Central memory CD8-positive, alpha-beta T cell (primary cell): ENCODE results near the gene CGREF1.
"Not testable (repeated sequence)": the region's sequence is repeated elsewhere in the genome, so short reads cannot be mapped to it uniquely, and the experiment has no call there.

Experiments
- ATAC-seq: fragments of 150-1000 bp; cut with Tn5 transposase; replicated peaks from 2 replicates; pipeline ENCODE4 v1.10.0; 2022; ENCODE audit warnings: mild to moderate bottlenecking, moderate FRiP score, moderate number of reproducible peaks; ENCODE audit not compliant: poor library complexity, severe bottlenecking; ENCODE audit errors: extremely low read depth
- DNase-seq, 2 donors: peaks; one replicate each; pipeline ENCODE4 v3.0.0; 2021; ENCODE audit warnings: low spot score in 2 of 2
- H3K27ac Mint-ChIP-seq: one replicate; pipeline ENCODE4 v1.8.0; 2022; ENCODE audit warnings: low read depth, mild to moderate bottlenecking, moderate library complexity, mixed read lengths
- H3K27me3 Mint-ChIP-seq: one replicate; pipeline ENCODE4 v1.8.0; 2022; ENCODE audit warnings: mixed read lengths
- H3K36me3 Mint-ChIP-seq: one replicate; pipeline ENCODE4 v1.8.0; 2022; ENCODE audit warnings: mild to moderate bottlenecking, moderate library complexity, mixed read lengths; ENCODE audit not compliant: insufficient read depth
- H3K4me1 Mint-ChIP-seq: one replicate; pipeline ENCODE4 v1.8.0; 2022; ENCODE audit warnings: mixed read lengths
- H3K4me3 Mint-ChIP-seq: one replicate; pipeline ENCODE4 v1.8.0; 2022; ENCODE audit warnings: mild to moderate bottlenecking, moderate library complexity, mixed read lengths
- H3K9me3 Mint-ChIP-seq: one replicate; pipeline ENCODE4 v1.8.0; 2022; ENCODE audit warnings: mixed read lengths

CGREF1 gene

GRCh38 chr2:27079233-27080139 is 39.4 kb downstream of the CGREF1 start:
- H3K36me3 Mint-ChIP-seq, result peaks cover 10% of the 10 kb centered on the region
- no peak for ATAC-seq
- no peak overlapping the region for H3K4me3 Mint-ChIP-seq
- no peaks in the 10 kb centered on the region for H3K9me3 Mint-ChIP-seq
- no peak for DNase-seq
- H3K27me3 Mint-ChIP-seq, result no peaks in the 10 kb centered on the region
- H3K4me1 Mint-ChIP-seq, result peaks cover 36% of the 10 kb centered on the region
- H3K27ac Mint-ChIP-seq, result peak overlapping the region; percentile 65

DNA sequence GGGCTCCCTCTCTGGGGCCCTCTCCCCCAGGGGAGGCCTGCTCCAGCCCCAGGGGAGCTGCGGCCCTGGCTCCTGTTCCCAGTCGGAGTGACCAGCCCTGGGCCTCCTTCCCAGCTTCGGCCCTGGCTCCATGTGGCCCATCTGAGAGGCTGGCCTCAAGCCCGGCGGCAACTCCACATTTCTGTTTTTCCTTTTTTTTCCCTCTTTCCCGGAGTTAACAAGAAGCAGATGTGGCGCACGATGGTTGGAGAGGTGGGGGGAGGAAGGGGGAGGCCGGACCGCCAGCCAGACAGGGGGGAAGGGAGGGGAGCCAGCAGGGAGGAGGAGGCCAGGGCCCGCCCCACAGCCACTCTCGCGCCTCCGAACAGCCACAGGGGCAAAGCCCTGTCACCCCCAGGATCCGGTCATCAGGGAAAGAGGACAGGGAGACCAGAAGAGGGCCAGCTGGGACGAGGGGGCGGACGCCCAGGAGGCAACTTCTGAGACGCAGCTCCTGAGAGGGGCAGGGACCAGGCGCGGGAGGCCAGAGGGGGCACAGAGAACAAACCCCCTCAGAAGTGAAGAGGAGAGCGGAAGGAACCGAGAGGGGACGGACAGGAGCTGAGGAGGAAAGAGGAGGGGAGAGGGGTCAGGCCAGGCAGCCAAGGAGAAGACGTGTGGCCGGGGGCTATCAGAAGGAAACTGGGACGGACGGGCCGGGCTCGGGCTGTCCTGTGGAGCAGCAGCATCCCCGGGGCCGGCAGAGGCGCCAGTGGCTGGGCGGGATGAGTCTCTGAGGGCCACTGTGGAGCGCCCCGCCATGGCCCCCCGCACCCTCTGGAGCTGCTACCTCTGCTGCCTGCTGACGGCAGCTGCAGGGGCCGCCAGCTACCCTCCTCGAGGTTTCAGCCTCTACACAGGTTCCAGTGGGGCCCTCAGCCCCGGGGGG is 40.4 kb downstream of the CGREF1 start, which contains the start of gene EMILIN1:
TSS of gene EMILIN1 (plus strand) at position 349 of the 928 bp plus-strand sequence. CDS start at position 800, 451 bp downstream.
- H3K36me3 Mint-ChIP-seq, result peaks cover 10% of the 10 kb centered on the region
- ATAC-seq (no peak), DNase-seq (no peak)
- no peak within 1 kb of the TSS for H3K27ac Mint-ChIP-seq
- peaks cover 36% of the 10 kb centered on the region for H3K4me1 Mint-ChIP-seq
- no peak within 1 kb of the TSS for H3K4me3 Mint-ChIP-seq
- no peaks in the 10 kb centered on the region for H3K27me3 Mint-ChIP-seq
- no peaks in the 10 kb centered on the region for H3K9me3 Mint-ChIP-seq

DNA sequence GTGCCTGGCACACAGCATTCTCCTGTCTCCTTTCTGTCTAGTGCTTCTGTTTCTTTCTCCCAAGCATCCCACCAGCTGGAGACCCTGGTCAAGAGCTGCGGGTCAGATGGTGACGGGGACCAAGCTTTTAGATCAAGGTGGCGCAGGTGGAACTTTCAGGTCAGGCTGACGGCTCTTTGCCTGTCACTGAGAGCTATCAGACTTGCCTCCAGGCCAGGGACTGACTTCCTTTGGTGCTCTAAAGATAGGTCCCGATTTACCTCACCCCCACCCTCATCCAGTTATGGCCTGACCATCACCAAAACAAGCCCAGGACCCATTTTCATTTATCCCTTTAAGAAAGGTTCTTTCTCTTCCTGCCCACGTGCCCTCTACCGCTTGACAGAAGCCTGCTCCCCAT is 41.7 kb downstream of the CGREF1 start:
- H3K4me1 Mint-ChIP-seq, result peaks cover 37% of the 10 kb centered on the region
- ATAC-seq (no peak), DNase-seq (no peak)
- no peaks in the 10 kb centered on the region for H3K27me3 Mint-ChIP-seq
- no peaks in the 10 kb centered on the region for H3K9me3 Mint-ChIP-seq
- H3K36me3 Mint-ChIP-seq, result peaks cover 10% of the 10 kb centered on the region
- no peak overlapping the region for H3K27ac Mint-ChIP-seq
- no peak overlapping the region for H3K4me3 Mint-ChIP-seq

DNA sequence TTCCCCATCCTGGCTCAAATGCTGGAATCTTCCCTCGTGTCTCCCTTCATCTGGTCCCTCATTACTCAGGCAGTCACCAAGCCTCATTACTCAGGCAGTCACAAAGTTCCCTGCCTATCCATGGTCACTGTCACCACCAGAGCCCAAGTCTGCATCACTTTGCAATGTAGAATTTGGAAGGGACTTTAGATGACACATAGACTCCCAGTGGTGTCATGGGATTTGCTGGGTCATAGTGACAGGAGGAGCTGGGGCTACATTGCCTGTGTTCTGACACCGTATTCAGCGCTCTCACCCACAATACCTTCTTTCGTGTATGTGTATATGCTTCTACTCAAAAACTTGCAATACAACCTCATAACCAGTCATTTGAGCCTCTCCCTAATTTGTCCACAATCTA is 42.6 kb downstream of the CGREF1 start:
- Mint-ChIP-seq H3K36me3 (peaks cover 10% of the 10 kb centered on the region), H3K4me1 (peaks cover 36% of the 10 kb centered on the region), H3K27ac (no peak overlapping the region), H3K9me3 (no peaks in the 10 kb centered on the region), H3K4me3 (no peak overlapping the region), H3K27me3 (no peaks in the 10 kb centered on the region)
- ATAC-seq, result no peak
- DNase-seq, result no peak

- H3K27me3 Mint-ChIP-seq, H3K27ac Mint-ChIP-seq, ATAC-seq, DNase-seq, H3K9me3 Mint-ChIP-seq: not testable (repeated sequence)
- peaks cover 35% of the 10 kb centered on the region for H3K4me1 Mint-ChIP-seq
- H3K4me3 Mint-ChIP-seq, result peak overlapping the region; percentile 27
- peaks cover 11% of the 10 kb centered on the region for H3K36me3 Mint-ChIP-seq
Measured at GRCh38 chr2:27075566-27075871, 43.4 kb downstream of the CGREF1 start.

DNA sequence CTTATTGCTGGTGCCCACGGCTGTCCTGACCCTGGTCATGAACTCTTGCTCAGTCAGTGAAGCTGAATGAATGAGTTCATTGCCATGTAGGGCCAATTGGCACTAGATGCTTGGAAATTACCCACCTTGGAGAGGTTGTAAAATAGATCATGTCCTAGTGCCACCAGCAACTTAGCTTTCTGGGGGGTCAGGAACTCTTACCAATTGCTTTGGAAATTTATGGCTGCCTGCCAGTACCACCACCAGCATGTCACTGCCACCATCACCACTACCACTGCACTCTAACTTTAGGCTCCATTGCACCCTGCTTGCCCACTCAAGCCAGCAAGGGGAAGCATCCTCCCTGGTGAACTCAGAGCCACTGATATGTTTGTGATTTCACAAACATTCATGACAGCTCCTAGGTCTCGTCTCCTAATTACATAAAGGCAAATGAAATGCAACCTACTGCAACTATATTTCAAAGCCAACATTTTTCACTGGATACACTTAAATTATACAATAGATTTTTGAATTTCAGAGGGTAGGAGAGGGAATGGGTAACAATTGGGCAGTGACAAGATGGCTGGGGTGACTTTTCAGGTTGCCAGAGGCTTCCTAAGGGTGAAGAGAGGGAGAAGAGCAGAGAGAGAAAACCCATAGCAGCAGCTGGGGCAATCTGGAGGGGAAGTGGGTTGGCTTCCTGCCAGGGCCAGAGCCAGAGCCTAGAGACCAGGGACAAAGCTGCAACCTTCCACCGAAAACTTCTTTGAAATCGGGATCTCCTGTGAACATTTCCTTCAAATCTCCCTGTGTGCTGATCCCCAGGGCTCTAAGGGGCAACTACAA is 44.0 kb downstream of the CGREF1 start:
- no peak overlapping the region for H3K27ac Mint-ChIP-seq
- no peak for ATAC-seq

DNA sequence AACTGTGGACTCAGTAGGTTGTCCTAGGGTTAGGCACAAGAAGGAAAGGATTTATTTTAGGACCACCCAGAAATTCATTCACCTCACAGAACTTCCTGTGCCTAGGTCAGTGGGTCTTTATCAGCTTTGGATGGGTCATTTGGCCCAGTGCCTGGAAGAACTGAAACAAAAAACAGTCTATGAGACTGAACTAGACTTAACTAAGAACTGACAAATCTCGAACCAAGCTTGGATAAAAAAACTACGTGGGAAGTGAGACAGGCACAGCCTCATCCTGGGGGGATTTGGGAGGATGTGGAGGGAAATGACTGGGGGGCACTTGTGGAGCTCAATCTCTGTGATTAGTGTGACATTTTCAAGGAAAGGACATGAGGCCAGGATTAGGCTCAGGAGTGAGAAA is 45.1 kb downstream of the CGREF1 start:
- Mint-ChIP-seq H3K9me3 (no peaks in the 10 kb centered on the region), H3K4me1 (peaks cover 53% of the 10 kb centered on the region), H3K36me3 (peaks cover 18% of the 10 kb centered on the region), H3K27me3 (no peaks in the 10 kb centered on the region), H3K27ac (no peak overlapping the region), H3K4me3 (no peak overlapping the region)
- ATAC-seq (no peak), DNase-seq (no peak)

More for the DNA sequence above, 44.0 kb downstream of the CGREF1 start:
- Mint-ChIP-seq H3K4me3 (peak overlapping the region; percentile 27), H3K27me3 (no peaks in the 10 kb centered on the region), H3K9me3 (no peaks in the 10 kb centered on the region), H3K4me1 (peaks cover 41% of the 10 kb centered on the region), H3K36me3 (peaks cover 11% of the 10 kb centered on the region)
- peak in 1 of 2 donors; percentile 37 for DNase-seq

DNA sequence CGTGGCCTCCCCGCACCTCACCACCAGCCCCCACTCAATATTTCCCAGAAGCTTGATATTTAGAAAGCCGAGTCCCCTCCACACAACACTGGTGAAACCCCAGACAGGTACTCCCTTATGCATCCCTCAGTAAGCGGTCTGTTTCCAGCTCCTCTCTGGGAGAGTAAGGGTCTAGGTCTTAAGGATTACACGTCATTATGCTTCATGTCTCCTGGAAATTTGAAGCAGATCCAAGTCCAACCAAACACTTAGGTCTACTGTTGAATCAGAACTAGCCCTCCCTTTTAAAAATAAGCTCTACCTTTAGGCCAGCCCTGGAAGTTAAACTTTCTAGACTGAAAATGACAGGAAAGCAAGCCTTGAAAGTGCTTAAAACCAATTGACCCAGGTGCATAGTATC is 46.0 kb downstream of the CGREF1 start:
- Mint-ChIP-seq H3K4me3 (peak overlapping the region; percentile 96), H3K9me3 (no peaks in the 10 kb centered on the region), H3K27me3 (no peaks in the 10 kb centered on the region), H3K27ac (peak overlapping the region; percentile 61), H3K4me1 (peaks cover 61% of the 10 kb centered on the region), H3K36me3 (peaks cover 19% of the 10 kb centered on the region)
- ATAC-seq, result no peak
- no peak for DNase-seq

- Mint-ChIP-seq H3K9me3 (no peaks in the 10 kb centered on the region), H3K4me1 (peaks cover 68% of the 10 kb centered on the region), H3K4me3 (peak overlapping the region; percentile 96), H3K27me3 (no peaks in the 10 kb centered on the region), H3K27ac (peak overlapping the region; percentile 61), H3K36me3 (peaks cover 21% of the 10 kb centered on the region)
- DNase-seq, result no peak
- peak; percentile 33 for ATAC-seq
Measured at GRCh38 chr2:27071990-27072830, 46.7 kb downstream of the CGREF1 start.

DNA sequence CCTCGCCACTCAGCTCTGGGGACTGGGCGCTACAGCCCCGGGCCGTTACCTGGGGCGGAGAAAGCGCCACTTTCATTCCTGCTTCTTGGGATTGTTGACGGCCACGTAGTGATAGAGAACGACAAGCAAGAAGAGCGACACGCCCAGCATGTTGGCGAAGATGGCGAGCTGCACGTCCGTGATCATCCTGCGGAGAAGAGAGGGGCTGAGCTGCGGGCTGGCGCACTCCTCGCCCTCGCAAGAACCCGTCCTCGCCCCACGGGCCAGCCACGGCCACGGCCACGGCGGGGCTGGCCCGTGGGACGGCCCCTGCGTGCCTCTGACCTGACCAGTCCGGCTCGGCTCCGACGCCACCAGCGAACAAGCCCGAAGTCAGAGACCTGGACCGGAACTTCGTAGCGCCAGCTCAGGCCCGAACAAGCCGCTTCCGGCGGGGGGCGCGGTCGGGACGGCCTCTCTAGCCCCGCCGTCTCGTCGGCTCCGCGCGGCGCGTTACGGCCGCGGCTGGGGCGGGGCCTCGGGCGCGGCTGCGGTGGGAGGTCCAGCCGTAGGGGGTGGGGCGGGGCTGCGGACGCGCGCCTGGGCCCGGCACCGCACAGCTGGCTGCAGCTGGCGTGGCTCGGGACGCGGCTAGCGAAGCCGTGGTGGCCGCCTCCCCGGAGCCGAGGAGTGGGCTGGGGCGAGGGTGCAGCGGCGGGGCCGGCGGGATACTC is 47.5 kb downstream of the CGREF1 start, which contains the start of gene OST4:
TSS of gene OST4 (minus strand) at position 378 of the 713 bp plus-strand sequence.
- DNase-seq (peak; percentile 78 to 79), ATAC-seq (peak; percentile 94)
- peaks cover 23% of the 10 kb centered on the region for H3K36me3 Mint-ChIP-seq
- H3K27ac Mint-ChIP-seq, result peak within 1 kb of the TSS; percentile 94
- peak within 1 kb of the TSS; percentile 96 for H3K4me3 Mint-ChIP-seq
- peaks cover 68% of the 10 kb centered on the region for H3K4me1 Mint-ChIP-seq
- H3K27me3 Mint-ChIP-seq, result no peaks in the 10 kb centered on the region
- H3K9me3 Mint-ChIP-seq, result no peaks in the 10 kb centered on the region
